C4-2B (cell line): Measurements from ENCODE around the gene BMPR1B.

Source experiments
- ZFX ChIP-seq: fragments of 450-650 bp; IDR thresholded peaks from 2 replicates; pipeline ENCODE4 v1.6.1; 2017
- TF ChIP-seq, protein P1 (sequence below): fragments of 450-650 bp; conservative IDR thresholded peaks from 2 replicates; pipeline ENCODE4 v1.5.1; 2017; ENCODE audit warnings: mild to moderate bottlenecking

DNA sequence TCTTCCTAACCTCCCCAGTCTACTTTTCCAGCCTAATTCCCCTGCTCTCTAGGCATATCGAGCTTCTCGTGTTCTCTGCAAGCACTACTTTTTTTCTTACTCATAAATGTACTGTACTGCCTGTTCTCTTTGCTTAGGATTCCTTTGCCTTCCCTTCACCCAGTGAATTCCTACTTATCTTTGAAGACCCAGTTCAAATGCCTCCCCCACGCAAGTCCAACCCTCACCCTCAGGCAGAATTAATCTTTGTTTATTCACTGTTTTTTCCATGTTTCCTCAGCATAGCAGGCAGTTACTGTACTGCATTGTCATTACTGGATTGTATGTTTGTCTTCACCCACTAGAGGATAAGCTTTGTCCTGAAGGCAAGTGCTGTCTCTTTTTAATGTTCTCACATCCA is 287.7 kb downstream of the BMPR1B start:
- TF ChIP-seq, protein P1, sequence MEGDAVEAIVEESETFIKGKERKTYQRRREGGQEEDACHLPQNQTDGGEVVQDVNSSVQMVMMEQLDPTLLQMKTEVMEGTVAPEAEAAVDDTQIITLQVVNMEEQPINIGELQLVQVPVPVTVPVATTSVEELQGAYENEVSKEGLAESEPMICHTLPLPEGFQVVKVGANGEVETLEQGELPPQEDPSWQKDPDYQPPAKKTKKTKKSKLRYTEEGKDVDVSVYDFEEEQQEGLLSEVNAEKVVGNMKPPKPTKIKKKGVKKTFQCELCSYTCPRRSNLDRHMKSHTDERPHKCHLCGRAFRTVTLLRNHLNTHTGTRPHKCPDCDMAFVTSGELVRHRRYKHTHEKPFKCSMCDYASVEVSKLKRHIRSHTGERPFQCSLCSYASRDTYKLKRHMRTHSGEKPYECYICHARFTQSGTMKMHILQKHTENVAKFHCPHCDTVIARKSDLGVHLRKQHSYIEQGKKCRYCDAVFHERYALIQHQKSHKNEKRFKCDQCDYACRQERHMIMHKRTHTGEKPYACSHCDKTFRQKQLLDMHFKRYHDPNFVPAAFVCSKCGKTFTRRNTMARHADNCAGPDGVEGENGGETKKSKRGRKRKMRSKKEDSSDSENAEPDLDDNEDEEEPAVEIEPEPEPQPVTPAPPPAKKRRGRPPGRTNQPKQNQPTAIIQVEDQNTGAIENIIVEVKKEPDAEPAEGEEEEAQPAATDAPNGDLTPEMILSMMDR, result no peak
- no peak for TF ChIP-seq ZFX
